ENCODE results near the gene PLPP3. TPM values are rescaled to one million over a fixed set of nuclear protein-coding genes. Genes with fewer than 3 reads are reported as not detected.

Gene PLPP3
- total RNA-seq, 1 donor from 2014 or later = 53.9 TPM

DNA sequence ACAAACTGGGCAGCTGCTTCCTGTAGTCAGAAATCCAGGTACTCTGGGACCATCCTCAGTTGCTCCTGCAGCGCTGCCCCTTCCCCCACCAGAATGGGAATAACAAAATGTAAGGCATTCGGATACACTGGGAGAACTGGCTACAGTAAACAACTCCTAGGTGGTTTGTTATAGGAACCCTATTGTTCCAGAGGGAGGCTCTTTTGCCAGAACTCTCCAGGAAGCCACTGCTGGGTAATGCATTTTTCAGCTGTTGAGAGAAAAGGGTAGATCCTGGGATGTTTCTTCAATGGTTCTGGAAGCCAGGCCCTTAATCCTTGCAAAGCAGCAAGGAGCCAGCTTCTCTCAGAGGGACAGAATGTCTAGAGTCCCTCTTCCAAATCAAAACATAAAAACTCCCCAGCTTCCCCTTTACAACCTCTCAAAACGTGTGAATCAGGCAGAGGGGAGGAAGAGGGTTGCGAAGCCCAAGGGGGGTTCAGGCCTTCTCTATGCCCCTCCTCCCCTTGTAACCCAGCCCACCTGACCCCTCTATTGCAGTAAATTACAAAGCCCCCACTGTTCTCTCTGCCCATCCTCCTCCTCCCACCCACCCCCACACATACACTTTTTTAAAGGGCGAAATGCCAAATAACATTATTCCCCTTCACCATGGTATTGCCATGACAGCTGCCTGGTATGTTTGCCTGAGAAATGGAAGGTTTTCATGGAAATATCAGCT lies 29.1 kb downstream of the PLPP3 start:
- DNase-seq (ENCODE audit: low spot score) = no peak
- no peak for ATAC-seq

GRCh38 chr1:56548571-56548970 lies 30.8 kb downstream of the PLPP3 start:
- ATAC-seq (peak; percentile 17), DNase-seq (ENCODE audit: low spot score) (peak; percentile 66)

GRCh38 chr1:56547977-56548376 lies 31.4 kb downstream of the PLPP3 start:
- DNase-seq (ENCODE audit: low spot score) (peak; percentile 96), ATAC-seq (peak; percentile 75)

- DNase-seq (ENCODE audit: low spot score) = no peak
- ATAC-seq = no peak
Measured at GRCh38 chr1:56547473-56547872, 31.9 kb downstream of the PLPP3 start.

- peak; percentile 76 for ATAC-seq
- peak; percentile 99 for DNase-seq (ENCODE audit: low spot score)
Measured at GRCh38 chr1:56545711-56546110, 33.7 kb downstream of the PLPP3 start.

DNA sequence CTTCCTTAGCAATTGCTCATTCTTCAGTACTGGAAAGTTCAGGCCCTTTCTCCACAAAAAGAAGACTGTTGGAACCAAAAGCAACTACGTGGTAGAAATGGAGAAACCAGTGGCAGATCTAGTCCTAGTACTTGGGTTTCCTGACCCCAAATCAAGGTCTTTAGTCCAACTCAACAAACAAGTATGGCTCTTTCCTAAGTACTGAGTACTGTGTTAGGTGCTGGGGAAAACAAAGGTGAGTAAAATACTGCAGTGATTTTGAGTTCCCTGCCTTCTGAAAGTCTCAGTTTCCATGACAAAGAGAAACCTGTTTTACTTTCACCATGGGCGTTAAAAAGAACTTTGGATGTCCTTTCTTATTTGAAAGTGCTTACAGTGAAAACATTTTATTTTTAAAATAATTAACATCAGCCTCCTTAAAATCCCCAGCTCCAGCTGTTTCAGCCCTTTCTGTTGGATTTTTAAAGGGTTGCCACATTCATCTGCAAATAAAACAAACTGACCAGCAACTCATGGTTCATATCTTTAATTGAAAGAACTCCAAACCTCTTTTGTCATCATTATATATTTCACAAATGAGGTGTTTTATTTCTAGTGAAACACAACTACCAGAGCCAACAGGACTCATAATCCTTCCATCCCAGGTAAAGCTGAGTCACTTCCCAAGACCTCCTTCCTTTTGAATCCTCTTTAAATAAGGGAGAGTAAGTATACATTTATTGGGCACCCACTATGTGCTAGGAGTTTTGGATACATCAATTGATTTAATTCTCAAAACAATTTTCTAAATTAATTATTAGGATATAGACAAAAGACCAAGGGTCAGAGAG lies 35.4 kb downstream of the PLPP3 start:
- ATAC-seq = no peak
- no peak for DNase-seq (ENCODE audit: low spot score)

- no peak for ATAC-seq
Measured at GRCh38 chr1:56542651-56543050, 36.7 kb downstream of the PLPP3 start.

DNA sequence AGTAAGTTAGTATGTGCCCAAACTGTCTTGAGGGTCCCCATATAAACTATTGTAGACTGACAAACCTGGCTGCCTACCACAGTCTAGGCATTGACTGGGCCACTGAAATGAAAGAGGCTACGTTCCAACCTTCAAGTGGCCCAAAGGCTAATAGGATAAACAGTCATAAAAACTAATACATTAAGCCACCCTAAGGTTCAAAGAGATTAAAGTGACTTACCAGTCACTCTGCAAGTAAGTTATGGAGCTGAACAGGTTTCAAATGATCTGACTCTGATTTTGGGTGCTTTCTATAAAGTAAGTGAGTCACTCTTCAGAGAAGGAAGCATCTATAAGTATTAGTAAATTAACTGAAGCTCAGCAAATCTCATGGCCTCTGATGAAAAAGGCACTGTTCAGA lies 38.0 kb downstream of the PLPP3 start:
- ATAC-seq = no peak
- no peak for DNase-seq (ENCODE audit: low spot score)

More at GRCh38 chr1:56542651-56543050, 36.7 kb downstream of the PLPP3 start:
- no peak for DNase-seq (ENCODE audit: low spot score)

DNA sequence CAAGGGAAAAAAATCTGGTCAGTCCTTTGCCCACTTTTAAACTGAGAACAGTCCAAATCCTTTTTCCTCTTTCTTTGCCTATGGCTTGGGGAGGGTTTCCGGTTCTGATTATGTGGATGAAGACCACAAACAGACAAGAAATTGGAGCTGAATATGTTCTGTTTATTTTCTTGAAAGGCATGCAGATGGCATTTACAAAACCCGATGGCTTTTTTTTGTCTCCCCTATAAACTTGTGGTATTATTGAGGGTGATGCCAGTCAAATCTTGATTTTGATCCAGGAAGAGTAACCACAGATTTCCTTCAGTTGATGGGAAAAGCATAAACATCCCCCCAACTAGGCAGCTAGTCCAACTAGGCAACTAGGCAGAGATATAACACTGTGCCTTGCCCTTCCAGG lies 38.9 kb downstream of the PLPP3 start:
- ATAC-seq = no peak
- no peak for DNase-seq (ENCODE audit: low spot score)

GRCh38 chr1:56539520-56539931 lies 39.8 kb downstream of the PLPP3 start:
- ATAC-seq = peak; percentile 31
- no peak for DNase-seq (ENCODE audit: low spot score)

DNA sequence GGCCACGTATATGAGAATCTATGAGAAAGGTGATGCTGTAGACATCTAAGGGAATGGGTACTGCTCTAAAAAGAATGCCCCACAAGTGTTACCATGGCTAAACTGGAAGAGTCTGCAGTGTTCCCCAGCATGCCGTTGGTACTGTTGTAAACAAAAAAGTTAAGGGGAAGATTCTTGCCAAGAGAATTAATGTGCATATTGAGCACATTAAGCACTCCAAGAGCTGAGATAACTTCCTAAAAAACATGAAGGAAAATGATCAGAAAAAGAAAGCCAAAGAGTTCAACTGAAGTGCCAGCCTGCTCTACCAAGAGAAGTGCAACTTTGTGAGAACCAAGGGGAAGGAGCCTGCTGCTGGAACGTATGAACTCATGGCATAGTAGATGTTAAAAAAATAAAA lies 40.8 kb downstream of the PLPP3 start:
- DNase-seq (ENCODE audit: low spot score) = no peak
- ATAC-seq = no peak

DNA sequence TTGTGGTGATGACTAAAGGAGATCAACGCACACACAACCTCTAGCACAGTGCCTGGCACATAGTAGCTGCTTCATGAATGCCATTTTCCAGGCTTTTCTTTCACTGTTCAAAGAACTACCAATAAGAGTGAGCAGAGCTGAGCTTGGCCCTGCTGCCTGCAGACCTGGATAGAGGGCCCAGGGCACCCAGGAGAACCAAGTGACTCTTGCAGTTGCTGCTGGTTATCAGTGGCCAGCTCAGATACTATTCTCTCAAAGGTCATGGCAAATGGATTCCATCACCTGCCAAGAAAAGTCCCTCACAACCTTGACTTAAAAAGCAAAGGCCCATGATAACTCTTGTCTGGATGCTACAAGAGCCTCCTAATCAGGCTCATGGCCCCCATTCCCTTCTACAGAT lies 41.7 kb downstream of the PLPP3 start:
- peak; percentile 8 for ATAC-seq
- no peak for DNase-seq (ENCODE audit: low spot score)

GRCh38 chr1:56535939-56536338 lies 43.4 kb downstream of the PLPP3 start:
- peak; percentile 25 for ATAC-seq
- DNase-seq (ENCODE audit: low spot score) = no peak

GRCh38 chr1:56535362-56535761 lies 44.0 kb downstream of the PLPP3 start:
- ATAC-seq = peak; percentile 11
- DNase-seq (ENCODE audit: low spot score) = no peak

DNA sequence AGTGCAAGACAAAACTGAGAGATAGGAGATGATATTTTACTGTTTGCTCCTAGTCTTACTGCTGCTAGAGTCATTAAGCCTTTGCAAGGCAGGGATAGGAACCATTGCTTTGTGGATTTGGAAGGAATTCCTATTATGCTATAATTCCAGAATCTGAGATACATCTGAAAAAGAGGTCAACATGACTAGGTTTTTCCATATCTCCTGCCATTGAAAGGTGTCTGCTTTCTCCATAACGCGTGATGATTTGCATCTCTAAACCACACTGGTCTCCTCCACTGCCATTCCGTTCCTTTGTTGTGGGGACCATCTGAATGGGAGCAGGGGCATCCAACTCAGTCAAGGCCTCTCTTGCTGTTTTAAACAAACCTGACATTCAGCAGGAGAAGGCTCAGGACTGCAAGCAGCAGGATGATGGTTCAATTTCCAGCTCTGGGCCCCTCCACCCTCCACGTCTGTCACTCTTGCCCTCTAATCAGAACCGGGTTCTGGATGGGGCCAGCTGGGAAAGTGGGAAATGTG lies 45.2 kb downstream of the PLPP3 start:
- no peak for ATAC-seq
- no peak for DNase-seq (ENCODE audit: low spot score)

GRCh38 chr1:56533621-56534020 lies 45.7 kb downstream of the PLPP3 start:
- no peak for ATAC-seq

GRCh38 chr1:56533197-56533596 lies 46.2 kb downstream of the PLPP3 start:
- ATAC-seq (no peak), DNase-seq (ENCODE audit: low spot score) (no peak)

More at GRCh38 chr1:56533621-56534020, 45.7 kb downstream of the PLPP3 start:
- DNase-seq (ENCODE audit: low spot score) = no peak

GRCh38 chr1:56532350-56532683 lies 47.0 kb downstream of the PLPP3 start:
- ATAC-seq (no peak), DNase-seq (ENCODE audit: low spot score) (no peak)

GRCh38 chr1:56531624-56532349 lies 47.6 kb downstream of the PLPP3 start:
- DNase-seq (ENCODE audit: low spot score) (no peak), ATAC-seq (no peak)

DNA sequence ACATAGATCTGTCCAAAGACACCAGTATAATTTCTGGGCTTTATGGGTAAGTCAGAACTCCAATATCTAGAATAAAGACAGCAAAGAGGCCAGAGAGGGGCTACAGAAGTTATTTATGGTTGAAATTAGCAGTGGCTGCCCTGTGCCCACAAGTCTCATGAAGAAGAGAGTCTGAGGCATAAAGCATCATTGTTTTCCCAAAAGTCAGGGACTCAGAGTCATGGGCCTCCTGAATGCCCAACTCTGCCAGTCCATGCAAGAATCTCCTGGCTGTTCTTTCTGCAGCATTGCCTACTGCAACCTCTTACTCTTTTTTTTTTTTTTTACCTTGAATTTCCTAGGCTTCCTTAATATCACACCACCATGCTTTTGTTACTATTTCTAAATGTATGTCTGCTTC lies 49.6 kb downstream of the PLPP3 start:
- DNase-seq (ENCODE audit: low spot score) (no peak), ATAC-seq (no peak)

DNA sequence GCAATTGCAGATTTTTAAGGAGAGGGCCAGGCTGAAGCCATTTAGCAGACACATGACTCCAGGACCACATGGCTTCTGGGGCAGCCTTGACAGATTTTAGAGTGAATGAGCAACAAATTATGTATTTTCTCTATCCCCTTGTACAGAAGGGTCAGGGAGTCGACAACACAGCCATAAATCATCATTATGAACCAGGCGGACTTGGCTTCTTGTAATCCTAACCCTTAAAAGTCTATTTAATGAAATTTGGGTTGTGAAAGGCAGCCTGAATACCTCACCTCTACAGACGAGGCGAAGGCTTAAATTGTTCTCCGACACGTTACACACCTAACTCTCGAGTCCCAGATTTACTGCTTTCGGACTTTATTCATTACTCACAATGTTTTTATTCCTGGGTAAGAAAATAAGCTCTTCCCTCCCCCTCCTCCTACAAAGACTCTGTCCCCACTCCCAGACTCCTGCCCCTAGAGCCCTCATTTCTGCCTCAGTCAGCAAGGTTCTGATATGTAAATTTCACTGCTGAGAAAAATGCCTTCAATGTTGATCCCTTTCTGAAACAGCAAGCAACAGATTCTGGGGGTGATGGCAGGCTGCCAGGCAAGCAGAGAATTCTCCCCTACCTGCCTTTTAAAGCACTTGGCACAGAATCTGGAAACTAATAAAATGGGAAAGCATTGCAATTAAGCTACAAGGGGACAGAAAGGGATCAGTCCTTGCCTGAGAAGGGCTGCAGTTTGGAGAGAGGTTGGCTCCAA lies 51.6 kb downstream of the PLPP3 start:
- ATAC-seq = no peak
- no peak for DNase-seq (ENCODE audit: low spot score)

Measured in left lobe of liver (tissue), 2 donors.